Ascending aorta (tissue), 2 donors: ENCODE data around the gene TRIM27. TPM values are rescaled to one million over a fixed set of nuclear protein-coding genes. Genes with fewer than 3 reads are reported as not detected.

Experiments used
- DNase-seq, 2 donors: peaks; one replicate each; pipeline ENCODE4 v3.0.0-alpha.2; 2019; ENCODE audit warnings: low spot score in 2 of 2
- H3K27ac ChIP-seq, 2 donors: fragments of 200-600 bp; sonication (generic); one replicate each; pipeline ENCODE4 v1.5.1; 2016 to 2017; ENCODE audit warnings: mild to moderate bottlenecking in 1 of 2
- H3K27me3 ChIP-seq: fragments of 200-600 bp; sonication (generic); one replicate; pipeline ENCODE4 v1.5.1; 2017
- H3K36me3 ChIP-seq, 2 donors: fragments of 200-600 bp; sonication (generic); one replicate each; pipeline ENCODE4 v1.5.1; 2016
- H3K4me1 ChIP-seq, 2 donors: fragments of 200-600 bp; sonication (generic); one replicate each; pipeline ENCODE4 v1.5.1; 2016 to 2017; ENCODE audit warnings: mild to moderate bottlenecking in 1 of 2
- H3K4me3 ChIP-seq, 2 donors: fragments of 200-600 bp; sonication (generic); one replicate each; pipeline ENCODE4 v1.5.1; 2016 to 2017; ENCODE audit warnings: mild to moderate bottlenecking in 1 of 2
- H3K9me3 ChIP-seq, 2 donors: fragments of 200-600 bp; sonication (generic); one replicate each; pipeline ENCODE4 v1.5.1; 2016
- intact Hi-C: fragments of 100-400 bp; cut with DNase I; formaldehyde crosslinking; loops from one replicate; pipeline ENCODE4 v1.15.1; 2023
- total RNA-seq: library from RNA; depleted of rRNA; stranded (reverse); fragments of >200 nt; gene quantifications from one replicate; pipeline ENCODE4 v1.1.0, GENCODE V29; 2016
- TF ChIP-seq, protein P1 (sequence below), 3 experiments: fragments of 200-600 bp in 2 of 3; fragments of 450-650 bp in 1 of 3; sonication (generic) in 2 of 3; IDR thresholded peaks; one replicate each; pipeline ENCODE4 v1.5.1; 2016 to 2019; ENCODE audit warnings: antibody characterized with exemption in 3 of 3, mild to moderate bottlenecking in 1 of 3, moderate library complexity in 1 of 3

TRIM27 gene
- total RNA-seq, 1 donor from 2014 or later = 167 TPM

DNA sequence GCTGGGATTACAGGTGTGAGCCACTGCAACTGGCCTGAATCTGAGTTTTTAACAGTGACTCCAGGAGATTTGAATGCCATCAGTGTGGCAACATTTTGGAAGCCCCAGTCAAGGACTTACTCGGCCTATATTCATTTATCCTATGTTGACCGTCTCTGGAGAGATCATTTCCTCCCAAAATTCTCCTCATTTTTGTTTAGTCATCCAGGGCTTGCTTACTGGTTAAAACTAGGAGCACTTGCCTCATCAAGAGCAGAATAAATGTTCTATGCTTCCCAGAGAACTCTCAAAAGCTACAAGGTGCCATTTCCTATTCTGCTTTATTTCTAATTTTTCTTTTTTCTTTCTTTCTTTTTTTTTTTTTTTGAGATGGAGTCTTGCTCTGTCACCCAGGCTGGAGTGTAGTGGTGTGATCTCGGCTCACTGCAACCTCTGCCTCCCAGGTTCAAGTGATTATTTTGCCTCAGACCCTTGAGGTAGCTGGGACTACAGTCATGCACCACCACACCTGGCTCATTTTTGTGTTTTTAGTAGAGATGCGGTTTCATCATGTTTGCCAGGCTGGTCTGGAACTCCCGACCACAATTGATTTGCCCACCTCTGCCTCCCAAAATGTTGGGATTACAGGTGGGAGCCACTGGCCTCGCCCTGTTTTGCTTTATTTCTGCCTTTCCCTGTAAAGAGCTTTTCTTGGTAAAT lies 23.4 kb upstream of the TRIM27 start:
- Histone ChIP-seq H3K27ac (no peak overlapping the region), H3K9me3 (no peaks in the 10 kb centered on the region), H3K36me3 (no peaks in the 10 kb centered on the region), H3K4me3 (no peak overlapping the region), H3K4me1 (no peaks in the 10 kb centered on the region), H3K27me3 (no peaks in the 10 kb centered on the region)
- intact Hi-C loops = loop anchor here (10.0 kb wide), 1 partner anchor 1442 kb away; no protein-coding TSS in a partner anchor
- TF ChIP-seq, protein P1, sequence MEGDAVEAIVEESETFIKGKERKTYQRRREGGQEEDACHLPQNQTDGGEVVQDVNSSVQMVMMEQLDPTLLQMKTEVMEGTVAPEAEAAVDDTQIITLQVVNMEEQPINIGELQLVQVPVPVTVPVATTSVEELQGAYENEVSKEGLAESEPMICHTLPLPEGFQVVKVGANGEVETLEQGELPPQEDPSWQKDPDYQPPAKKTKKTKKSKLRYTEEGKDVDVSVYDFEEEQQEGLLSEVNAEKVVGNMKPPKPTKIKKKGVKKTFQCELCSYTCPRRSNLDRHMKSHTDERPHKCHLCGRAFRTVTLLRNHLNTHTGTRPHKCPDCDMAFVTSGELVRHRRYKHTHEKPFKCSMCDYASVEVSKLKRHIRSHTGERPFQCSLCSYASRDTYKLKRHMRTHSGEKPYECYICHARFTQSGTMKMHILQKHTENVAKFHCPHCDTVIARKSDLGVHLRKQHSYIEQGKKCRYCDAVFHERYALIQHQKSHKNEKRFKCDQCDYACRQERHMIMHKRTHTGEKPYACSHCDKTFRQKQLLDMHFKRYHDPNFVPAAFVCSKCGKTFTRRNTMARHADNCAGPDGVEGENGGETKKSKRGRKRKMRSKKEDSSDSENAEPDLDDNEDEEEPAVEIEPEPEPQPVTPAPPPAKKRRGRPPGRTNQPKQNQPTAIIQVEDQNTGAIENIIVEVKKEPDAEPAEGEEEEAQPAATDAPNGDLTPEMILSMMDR (IDR thresholded peaks at IDR 0.05) = no peak
- DNase-seq = no peak

DNA sequence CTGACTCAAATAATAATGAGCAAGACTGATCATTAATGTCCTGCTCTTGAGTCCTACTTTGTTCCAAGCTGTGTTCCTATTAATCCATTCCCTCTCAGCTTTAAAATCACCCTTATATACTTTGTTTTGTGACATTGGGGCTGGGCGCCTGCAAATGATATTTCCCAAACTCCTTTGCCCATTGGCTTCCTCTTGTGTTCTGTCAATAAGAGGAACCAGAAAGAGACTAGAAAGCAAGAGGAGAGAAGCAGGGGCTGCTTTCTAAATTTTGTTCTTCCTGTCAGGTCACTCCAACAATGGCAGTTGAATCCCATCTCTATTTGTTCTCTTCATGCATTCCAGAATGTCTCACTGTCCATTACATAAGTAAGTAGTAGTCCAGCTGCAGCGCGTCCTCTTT lies 21.6 kb upstream of the TRIM27 start:
- intact Hi-C loops = loop anchor here (1.0 to 10.0 kb wide), 2 partner anchors 36 to 1441 kb away; no protein-coding TSS in a partner anchor
- Histone ChIP-seq H3K4me1 (no peaks in the 10 kb centered on the region), H3K27me3 (no peaks in the 10 kb centered on the region), H3K4me3 (no peak overlapping the region), H3K36me3 (no peaks in the 10 kb centered on the region), H3K27ac (no peak overlapping the region), H3K9me3 (no peaks in the 10 kb centered on the region)
- TF ChIP-seq, protein P1 (IDR thresholded peaks at IDR 0.05) = no peak
- DNase-seq = no peak

DNA sequence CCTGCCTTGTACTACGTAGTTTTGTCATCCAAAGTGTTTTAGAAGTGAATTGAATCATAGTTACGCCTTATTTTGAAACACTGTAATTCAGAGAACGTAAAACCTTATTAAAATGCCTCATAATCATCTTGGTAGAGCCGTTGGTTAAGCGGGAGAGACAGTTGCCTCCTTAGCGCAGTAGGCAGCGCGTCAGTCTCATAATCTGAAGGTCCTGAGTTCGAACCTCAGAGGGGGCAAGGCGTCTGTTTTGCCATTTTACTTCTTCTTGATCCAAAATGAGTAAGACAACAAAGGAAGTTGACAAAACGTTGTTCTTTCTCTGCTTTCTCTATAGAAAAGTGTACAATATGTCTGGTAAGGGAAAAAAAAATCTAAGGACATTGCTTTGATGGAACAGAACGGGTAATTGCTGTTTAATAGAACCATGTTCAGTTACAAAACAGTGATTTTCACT lies 20.7 kb upstream of the TRIM27 start:
- peak overlapping the region; percentile 88 to 92 for H3K27ac ChIP-seq
- H3K9me3 ChIP-seq = no peaks in the 10 kb centered on the region
- intact Hi-C loops = loop anchor here (5.0 to 10.0 kb wide), 2 partner anchors 62 to 1440 kb away; no protein-coding TSS in a partner anchor
- peak overlapping the region; percentile 61 to 63 for H3K4me3 ChIP-seq
- TF ChIP-seq, protein P1 (IDR thresholded peaks at IDR 0.05) = no peak
- H3K4me1 ChIP-seq = no peaks in the 10 kb centered on the region
- H3K27me3 ChIP-seq = no peaks in the 10 kb centered on the region
- DNase-seq = peak in 1 of 2 donors; percentile 73
- no peaks in the 10 kb centered on the region for H3K36me3 ChIP-seq

DNA sequence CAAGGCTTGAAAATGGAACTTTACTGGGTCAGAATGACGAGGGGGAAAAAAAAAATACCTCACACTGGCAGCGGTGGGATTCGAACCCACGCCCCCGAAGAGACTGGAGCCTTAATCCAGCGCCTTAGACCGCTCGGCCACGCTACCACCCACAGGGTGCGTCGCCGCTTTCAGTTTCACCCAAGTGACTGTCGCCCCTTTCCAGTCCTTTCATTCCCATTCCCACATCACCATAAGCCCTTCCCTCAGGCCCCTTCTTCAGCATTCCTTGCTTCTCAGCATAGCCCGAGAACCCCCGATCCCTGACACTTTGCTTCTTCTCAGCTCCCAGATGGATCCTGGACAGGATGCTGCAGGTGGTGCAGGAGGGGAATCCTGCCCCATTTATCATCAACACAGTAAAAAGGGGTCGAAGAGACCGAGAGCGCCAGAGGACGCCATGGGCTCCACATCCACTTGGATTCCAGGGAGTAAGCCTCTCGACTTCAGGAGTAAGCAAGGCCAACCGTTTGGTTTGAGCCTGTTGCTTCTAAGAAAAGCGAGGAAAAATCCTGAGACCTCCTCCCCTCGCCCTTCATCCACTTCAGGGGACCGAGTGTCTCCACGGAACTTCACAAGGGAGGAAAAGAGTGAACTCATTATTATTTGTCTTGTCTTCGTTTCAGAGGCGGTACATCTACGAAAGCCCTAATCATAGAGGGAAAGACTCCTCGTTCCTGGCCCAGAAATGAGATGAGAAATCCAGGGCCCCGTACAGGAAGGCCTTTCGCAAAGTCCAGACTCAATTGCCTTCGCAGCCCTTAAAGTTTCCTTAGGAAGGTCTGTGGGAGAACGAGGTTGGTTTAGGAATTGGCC lies 20.0 kb upstream of the TRIM27 start:
- Histone ChIP-seq H3K36me3 (no peaks in the 10 kb centered on the region), H3K4me1 (no peaks in the 10 kb centered on the region), H3K9me3 (no peaks in the 10 kb centered on the region), H3K4me3 (peak overlapping the region; percentile 61 to 63), H3K27ac (peak overlapping the region; percentile 88 to 92), H3K27me3 (no peaks in the 10 kb centered on the region)
- intact Hi-C loops = loop anchor here (2.0 to 10.0 kb wide), 3 partner anchors 61 to 1439 kb away; no protein-coding TSS in a partner anchor
- DNase-seq = peak in 1 of 2 donors; percentile 78
- TF ChIP-seq, protein P1 (IDR thresholded peaks at IDR 0.05) = no peak

DNA sequence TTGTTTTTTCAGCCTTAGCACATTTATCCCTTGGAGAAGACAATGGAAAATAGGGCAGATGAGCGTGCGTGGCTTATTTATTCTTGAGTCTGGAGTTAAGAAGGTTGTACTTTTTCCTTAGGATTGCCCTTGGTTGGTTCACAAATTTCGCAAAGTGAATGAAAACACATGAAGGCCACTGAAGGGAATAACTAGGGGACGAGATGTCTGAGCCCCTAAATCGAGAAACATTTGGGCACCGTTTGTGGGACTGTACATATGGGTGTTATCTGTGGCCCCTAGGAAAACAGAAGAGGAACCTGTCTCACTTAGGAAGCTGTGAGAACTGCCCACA lies 19.4 kb upstream of the TRIM27 start:
- intact Hi-C loops = loop anchor here (2.0 to 10.0 kb wide), 3 partner anchors 61 to 1438 kb away; no protein-coding TSS in a partner anchor
- Histone ChIP-seq H3K27ac (peak overlapping the region in 1 of 2 donors; percentile 88), H3K9me3 (no peaks in the 10 kb centered on the region)

More for the DNA sequence above, 19.4 kb upstream of the TRIM27 start:
- DNase-seq = no peak
- H3K36me3 ChIP-seq = no peaks in the 10 kb centered on the region
- TF ChIP-seq, protein P1 (IDR thresholded peaks at IDR 0.05) = no peak
- no peaks in the 10 kb centered on the region for H3K4me1 ChIP-seq
- H3K4me3 ChIP-seq = peak overlapping the region; percentile 61 to 63
- H3K27me3 ChIP-seq = no peaks in the 10 kb centered on the region
